Measurements from ENCODE around the gene ZNFX1. TPM values are rescaled to one million over a fixed set of nuclear protein-coding genes. Genes with fewer than 3 reads are reported as not detected.

The ZNFX1 gene
- total and polyA plus RNA-seq, 11 donors: 6.4 to 55.8 (median 26.4) TPM

GRCh38 chr20:49267327-49267726, 10.5 kb downstream of the ZNFX1 start:
- no peaks in the 10 kb centered on the region for H3K27me3 ChIP-seq
- peak overlapping the region in 1 of 12 donors; percentile 18 for H3K27ac ChIP-seq
- DNase-seq (no peak), ATAC-seq (peak in 1 of 4 donors; percentile 22)
- 39 to 54% (median 49%) methylated on average over 4 of the region's 4 CpGs for WGBS, 4 donors
- H3K4me1 ChIP-seq: peaks cover 7 to 72% (median 38%) of the 10 kb centered on the region in 12 donors
- intact Hi-C loops (cut with DNase I): no loop called here
- TF ChIP-seq, protein P1, sequence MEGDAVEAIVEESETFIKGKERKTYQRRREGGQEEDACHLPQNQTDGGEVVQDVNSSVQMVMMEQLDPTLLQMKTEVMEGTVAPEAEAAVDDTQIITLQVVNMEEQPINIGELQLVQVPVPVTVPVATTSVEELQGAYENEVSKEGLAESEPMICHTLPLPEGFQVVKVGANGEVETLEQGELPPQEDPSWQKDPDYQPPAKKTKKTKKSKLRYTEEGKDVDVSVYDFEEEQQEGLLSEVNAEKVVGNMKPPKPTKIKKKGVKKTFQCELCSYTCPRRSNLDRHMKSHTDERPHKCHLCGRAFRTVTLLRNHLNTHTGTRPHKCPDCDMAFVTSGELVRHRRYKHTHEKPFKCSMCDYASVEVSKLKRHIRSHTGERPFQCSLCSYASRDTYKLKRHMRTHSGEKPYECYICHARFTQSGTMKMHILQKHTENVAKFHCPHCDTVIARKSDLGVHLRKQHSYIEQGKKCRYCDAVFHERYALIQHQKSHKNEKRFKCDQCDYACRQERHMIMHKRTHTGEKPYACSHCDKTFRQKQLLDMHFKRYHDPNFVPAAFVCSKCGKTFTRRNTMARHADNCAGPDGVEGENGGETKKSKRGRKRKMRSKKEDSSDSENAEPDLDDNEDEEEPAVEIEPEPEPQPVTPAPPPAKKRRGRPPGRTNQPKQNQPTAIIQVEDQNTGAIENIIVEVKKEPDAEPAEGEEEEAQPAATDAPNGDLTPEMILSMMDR (IDR thresholded peaks at IDR 0.05): no peak
- no peak for TF ChIP-seq POLR2A (IDR thresholded peaks at IDR 0.05)
- H3K9me3 ChIP-seq: no peaks in the 10 kb centered on the region
- peaks cover 0 to 93% (median 79%) of the 10 kb centered on the region in 9 donors for H3K36me3 ChIP-seq
- H3K4me3 ChIP-seq: peak overlapping the region in 6 of 12 donors; percentile 4 to 33 (median 14)

- TF ChIP-seq POLR2A (IDR thresholded peaks at IDR 0.05): no peak
- TF ChIP-seq, protein P1 (IDR thresholded peaks at IDR 0.05): no peak
- ATAC-seq (no peak), DNase-seq (no peak)
- Histone ChIP-seq H3K4me3 (no peak overlapping the region), H3K27ac (no peak overlapping the region), H3K27me3 (no peaks in the 10 kb centered on the region), H3K9me3 (no peaks in the 10 kb centered on the region), H3K36me3 (peaks cover 2 to 97% (median 90%) of the 10 kb centered on the region in 9 donors), H3K4me1 (peaks cover 0 to 23% (median 12%) of the 10 kb centered on the region in 12 donors)
- WGBS, 4 donors: 38 to 100% (median 77%) methylated on average over 1 of the region's 1 CpG
- intact Hi-C loops (cut with DNase I): no loop called here
Measured at GRCh38 chr20:49262444-49262843, 15.4 kb downstream of the ZNFX1 start.

GRCh38 chr20:49261173-49261572, 16.7 kb downstream of the ZNFX1 start:
- TF ChIP-seq POLR2A (IDR thresholded peaks at IDR 0.05): no peak
- TF ChIP-seq, protein P1 (IDR thresholded peaks at IDR 0.05): no peak
- 97 to 98% (median 98%) methylated on average over 3 of the region's 3 CpGs for WGBS, 4 donors
- intact Hi-C loops (cut with DNase I): no loop called here
- H3K4me1 ChIP-seq: peaks cover 0 to 10% (median under 1%) of the 10 kb centered on the region in 12 donors
- no peak overlapping the region for H3K4me3 ChIP-seq
- ATAC-seq: no peak
- no peaks in the 10 kb centered on the region for H3K9me3 ChIP-seq
- no peaks in the 10 kb centered on the region for H3K27me3 ChIP-seq
- no peak for DNase-seq
- H3K36me3 ChIP-seq: peaks cover 2 to 100% (median 97%) of the 10 kb centered on the region in 9 donors
- no peak overlapping the region for H3K27ac ChIP-seq

DNA sequence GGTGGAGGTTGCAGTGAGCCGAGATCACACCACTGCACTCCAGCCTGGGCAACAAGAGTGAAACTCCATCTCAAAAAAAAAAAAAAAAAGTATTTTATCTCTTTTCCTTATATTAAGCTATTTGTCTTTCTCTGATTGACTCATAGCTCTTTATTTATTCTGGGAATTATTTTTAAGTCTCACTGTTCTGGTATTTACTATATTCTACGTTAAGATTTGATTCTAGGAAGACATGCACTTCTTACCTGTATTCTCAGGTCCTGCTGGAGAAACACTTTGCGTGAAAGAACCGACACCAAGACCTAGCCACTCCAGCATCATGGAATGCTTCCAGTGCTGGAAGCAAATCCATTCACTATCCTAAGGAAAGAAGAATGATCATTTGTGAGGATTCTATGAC, 17.6 kb downstream of the ZNFX1 start:
- no peak for DNase-seq
- intact Hi-C loops (cut with DNase I): no loop called here
- no peak overlapping the region for H3K27ac ChIP-seq
- no peak for TF ChIP-seq POLR2A (IDR thresholded peaks at IDR 0.05)
- TF ChIP-seq, protein P1 (IDR thresholded peaks at IDR 0.05): no peak
- WGBS, 4 donors: 93 to 96% (median 94%) methylated on average over 4 of the region's 4 CpGs
- peaks cover 0 to under 1% (median 0%) of the 10 kb centered on the region in 12 donors for H3K4me1 ChIP-seq
- ATAC-seq: no peak
- H3K36me3 ChIP-seq: peaks cover 5 to 100% (median 99%) of the 10 kb centered on the region in 9 donors
- H3K4me3 ChIP-seq: no peak overlapping the region
- H3K27me3 ChIP-seq: no peaks in the 10 kb centered on the region
- H3K9me3 ChIP-seq: no peaks in the 10 kb centered on the region

Data from heart left ventricle (tissue), 16 donors.